Chondrocyte (in vitro differentiated cells): ENCODE measurements around the gene TAF11L3. TPM values are rescaled to one million over a fixed set of nuclear protein-coding genes. Genes with fewer than 3 reads are reported as not detected.
"Not testable (repeated sequence)": the region's sequence is repeated elsewhere in the genome, so short reads cannot be mapped to it uniquely, and the experiment has no call there.

ENCODE experiments used
- DNase-seq: peaks from one replicate; pipeline ENCODE4 v3.0.0; 2021; ENCODE audit warnings: mixed read lengths, low spot score
- H3K27ac Mint-ChIP-seq: one replicate; pipeline ENCODE4 v1.8.0; 2021; ENCODE audit warnings: mild to moderate bottlenecking, moderate library complexity, mixed read lengths; ENCODE audit not compliant: unreplicated experiment
- H3K27me3 Mint-ChIP-seq: 2 replicates; pipeline ENCODE4 v1.8.0; 2021; ENCODE audit warnings: low read depth, mixed read lengths
- H3K36me3 Mint-ChIP-seq: 2 replicates; pipeline ENCODE4 v1.8.0; 2021; ENCODE audit warnings: low read depth, mixed read lengths
- H3K4me1 Mint-ChIP-seq: 2 replicates; pipeline ENCODE4 v1.8.0; 2021; ENCODE audit warnings: low read depth, mild to moderate bottlenecking, mixed read lengths
- H3K4me3 Mint-ChIP-seq: one replicate; pipeline ENCODE4 v1.8.0; 2021; ENCODE audit warnings: mild to moderate bottlenecking, moderate library complexity, mixed read lengths; ENCODE audit not compliant: unreplicated experiment
- H3K9me3 Mint-ChIP-seq: 2 replicates; pipeline ENCODE4 v1.8.0; 2021; ENCODE audit warnings: low read depth, mixed read lengths
- long read RNA-seq: library from polyadenylated mRNA; stranded (forward); transcript quantifications from one replicate; pipeline ENCODE4 v2.0.0, GENCODE V29; 2021
- total RNA-seq: library from RNA; stranded (reverse); gene quantifications from 3 replicates; pipeline ENCODE4 v1.2.1, GENCODE V29; 2021
- TF ChIP-seq, protein P1 (sequence below): fragments of 200-600 bp; sonication (generic); IDR thresholded peaks from 2 replicates; pipeline ENCODE4 v1.5.0; 2021; ENCODE audit warnings: antibody characterized with exemption, mild to moderate bottlenecking, moderate library complexity

TAF11L3 gene
- not detected in 3 replicates for total RNA-seq
- long read RNA-seq, result 0 reads

DNA sequence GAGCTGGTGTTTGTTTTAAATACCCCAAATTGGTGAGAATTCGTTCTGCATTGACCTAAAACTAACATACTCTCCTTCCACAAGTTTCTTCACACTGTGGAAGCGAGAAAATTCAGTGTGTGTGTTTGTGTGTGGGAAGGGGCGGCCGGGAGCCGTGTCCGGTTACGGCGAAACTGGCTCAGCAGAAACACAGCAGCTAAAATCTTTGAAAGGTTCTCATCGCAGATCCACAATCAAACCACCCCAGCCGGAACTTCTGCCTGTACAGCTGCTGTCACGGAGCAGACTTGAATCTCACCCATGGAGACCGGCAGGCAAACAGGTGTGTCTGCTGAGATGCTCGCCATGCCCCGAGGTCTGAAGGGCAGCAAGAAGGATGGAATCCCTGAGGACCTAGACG is at the start of gene TAF11L3:
TSS of gene TAF11L3 (plus strand) at position 301 of the 400 bp plus-strand sequence.
- H3K4me3 Mint-ChIP-seq, DNase-seq, H3K4me1 Mint-ChIP-seq, H3K36me3 Mint-ChIP-seq, H3K27me3 Mint-ChIP-seq, H3K9me3 Mint-ChIP-seq, H3K27ac Mint-ChIP-seq: not testable (repeated sequence)

DNA sequence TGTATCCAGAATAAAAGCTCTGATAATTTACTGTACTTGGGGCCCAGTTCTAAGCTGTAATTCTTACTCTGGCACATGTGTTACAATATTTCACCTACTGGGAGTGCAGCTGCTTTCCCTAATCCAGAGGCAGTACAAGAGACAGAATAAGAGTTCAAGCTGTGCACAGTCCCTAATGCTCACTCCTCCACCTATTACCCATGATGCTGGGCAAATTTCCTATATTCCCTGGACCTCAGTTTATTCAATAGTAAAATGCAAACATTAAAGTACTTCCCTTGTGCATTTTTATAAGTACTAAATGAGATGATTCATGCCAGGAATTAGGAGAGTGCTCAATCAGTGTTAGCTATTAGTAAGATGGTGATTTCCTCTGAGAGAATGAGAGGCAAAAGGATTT is 48.1 kb upstream of the TAF11L3 start:
- DNase-seq, result no peak
- TF ChIP-seq, protein P1, sequence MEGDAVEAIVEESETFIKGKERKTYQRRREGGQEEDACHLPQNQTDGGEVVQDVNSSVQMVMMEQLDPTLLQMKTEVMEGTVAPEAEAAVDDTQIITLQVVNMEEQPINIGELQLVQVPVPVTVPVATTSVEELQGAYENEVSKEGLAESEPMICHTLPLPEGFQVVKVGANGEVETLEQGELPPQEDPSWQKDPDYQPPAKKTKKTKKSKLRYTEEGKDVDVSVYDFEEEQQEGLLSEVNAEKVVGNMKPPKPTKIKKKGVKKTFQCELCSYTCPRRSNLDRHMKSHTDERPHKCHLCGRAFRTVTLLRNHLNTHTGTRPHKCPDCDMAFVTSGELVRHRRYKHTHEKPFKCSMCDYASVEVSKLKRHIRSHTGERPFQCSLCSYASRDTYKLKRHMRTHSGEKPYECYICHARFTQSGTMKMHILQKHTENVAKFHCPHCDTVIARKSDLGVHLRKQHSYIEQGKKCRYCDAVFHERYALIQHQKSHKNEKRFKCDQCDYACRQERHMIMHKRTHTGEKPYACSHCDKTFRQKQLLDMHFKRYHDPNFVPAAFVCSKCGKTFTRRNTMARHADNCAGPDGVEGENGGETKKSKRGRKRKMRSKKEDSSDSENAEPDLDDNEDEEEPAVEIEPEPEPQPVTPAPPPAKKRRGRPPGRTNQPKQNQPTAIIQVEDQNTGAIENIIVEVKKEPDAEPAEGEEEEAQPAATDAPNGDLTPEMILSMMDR, result no peak
- H3K4me3 Mint-ChIP-seq, result no peak overlapping the region
- no peaks in the 10 kb centered on the region for H3K36me3 Mint-ChIP-seq
- H3K27ac Mint-ChIP-seq, result no peak overlapping the region
- no peaks in the 10 kb centered on the region for H3K27me3 Mint-ChIP-seq
- no peaks in the 10 kb centered on the region for H3K4me1 Mint-ChIP-seq
- H3K9me3 Mint-ChIP-seq, result peaks cover 6% of the 10 kb centered on the region

DNA sequence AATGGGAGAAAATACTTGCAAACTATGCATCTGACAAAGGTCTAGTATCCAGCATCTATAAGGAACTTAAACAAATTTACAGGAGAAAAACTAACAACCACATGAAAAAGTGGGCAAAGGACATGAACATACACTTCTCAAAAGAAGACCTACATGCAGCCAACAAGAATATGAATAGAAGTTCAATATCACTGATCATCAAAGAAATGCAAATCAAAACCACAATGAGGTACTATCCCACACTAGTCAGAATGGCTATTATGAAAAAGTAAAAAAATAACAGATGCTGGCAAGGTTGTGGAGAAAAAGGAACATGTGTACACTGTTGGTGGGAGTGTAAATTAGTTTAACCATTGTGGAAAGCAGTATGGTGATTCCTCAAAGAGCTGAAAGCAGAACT is 43.1 kb upstream of the TAF11L3 start:
- not testable (repeated sequence) for H3K9me3 Mint-ChIP-seq, H3K27me3 Mint-ChIP-seq, H3K27ac Mint-ChIP-seq

DNA sequence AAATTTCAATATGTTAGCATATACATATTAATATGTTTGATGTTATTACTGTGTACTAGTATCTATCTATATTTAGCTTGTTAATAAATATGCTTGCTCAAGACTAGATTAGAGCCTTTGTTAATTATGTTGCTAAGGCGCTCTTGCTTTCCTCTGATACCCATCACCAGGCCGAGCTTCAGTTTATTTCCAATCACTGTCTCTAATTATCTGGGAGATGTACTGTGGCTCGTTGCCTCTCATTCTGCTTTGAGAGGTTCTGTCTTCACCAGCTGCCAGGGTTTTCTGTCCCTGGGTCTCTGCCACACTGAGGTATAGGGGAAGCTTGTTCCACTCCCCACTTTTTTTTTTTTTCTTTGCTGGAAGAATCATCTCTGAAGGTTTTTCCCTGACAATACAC is 41.1 kb upstream of the TAF11L3 start:
- H3K36me3 Mint-ChIP-seq, result no peaks in the 10 kb centered on the region
- no peak for DNase-seq
- TF ChIP-seq, protein P1, result no peak

More for the DNA sequence above, 43.1 kb upstream of the TAF11L3 start:
- H3K4me3 Mint-ChIP-seq, DNase-seq, H3K4me1 Mint-ChIP-seq, H3K36me3 Mint-ChIP-seq: not testable (repeated sequence)

DNA sequence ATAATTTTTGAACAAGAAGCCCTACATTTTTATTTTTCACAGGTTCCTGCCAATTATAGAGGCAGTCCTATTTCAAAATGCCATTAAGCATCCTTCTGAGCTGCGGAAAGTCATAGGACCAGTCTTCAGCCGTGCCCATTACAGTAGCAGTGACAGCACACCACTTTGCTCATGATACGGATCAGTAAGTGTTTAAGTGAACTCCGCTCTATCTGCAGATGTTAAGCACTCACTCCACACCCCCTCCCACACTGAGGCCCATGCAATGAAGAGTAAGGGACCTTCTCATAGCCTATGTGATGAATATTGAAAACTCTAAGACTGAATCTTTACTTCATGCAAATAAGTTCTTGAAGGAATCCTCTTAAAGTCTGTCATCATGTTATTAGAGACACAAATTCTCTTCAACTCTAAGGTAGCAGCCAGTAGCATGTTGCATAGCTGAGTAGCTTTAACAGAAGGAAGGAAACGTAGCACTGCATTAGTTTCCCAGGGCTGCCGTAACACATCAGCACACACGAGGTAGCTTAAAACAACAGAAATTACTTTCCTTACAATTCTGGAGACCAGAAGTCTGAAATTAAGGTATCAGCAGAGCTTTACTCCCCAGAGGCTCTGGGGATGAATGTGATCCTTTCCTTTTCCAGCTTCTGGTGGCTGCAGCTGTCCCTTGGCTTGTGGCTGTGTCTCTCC is 40.4 kb upstream of the TAF11L3 start:
- no peaks in the 10 kb centered on the region for H3K27me3 Mint-ChIP-seq

More for the DNA sequence above, 41.1 kb upstream of the TAF11L3 start:
- Mint-ChIP-seq H3K4me1 (no peaks in the 10 kb centered on the region), H3K27me3 (no peaks in the 10 kb centered on the region), H3K27ac (no peak overlapping the region), H3K9me3 (no peaks in the 10 kb centered on the region), H3K4me3 (no peak overlapping the region)

DNA sequence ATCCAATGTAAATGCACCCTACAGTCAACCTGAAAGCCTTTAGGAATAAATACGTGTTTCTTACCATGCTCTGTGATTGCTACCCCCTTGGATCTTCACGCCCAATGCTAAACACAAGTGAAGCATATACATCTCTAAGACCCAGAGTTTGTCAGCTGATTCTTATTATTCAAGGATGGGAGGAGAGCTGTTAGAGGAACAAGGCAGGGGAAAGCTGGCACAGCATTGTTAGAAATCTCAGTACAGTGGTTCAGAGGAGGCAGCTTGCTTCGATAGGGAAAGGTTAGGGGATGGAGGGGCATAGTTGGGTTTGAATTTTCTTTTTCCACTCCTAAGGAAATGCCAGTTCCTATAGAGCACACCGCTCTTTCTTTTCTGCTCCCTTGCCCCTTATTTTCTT is 36.8 kb upstream of the TAF11L3 start:
- Mint-ChIP-seq H3K27ac (no peak overlapping the region), H3K4me1 (no peaks in the 10 kb centered on the region), H3K4me3 (no peak overlapping the region), H3K36me3 (no peaks in the 10 kb centered on the region), H3K27me3 (no peaks in the 10 kb centered on the region), H3K9me3 (no peaks in the 10 kb centered on the region)
- TF ChIP-seq, protein P1, result no peak
- DNase-seq, result no peak

More for the DNA sequence above, 40.4 kb upstream of the TAF11L3 start:
- no peak for DNase-seq
- TF ChIP-seq, protein P1, result no peak
- Mint-ChIP-seq H3K36me3 (no peaks in the 10 kb centered on the region), H3K4me3 (no peak overlapping the region), H3K4me1 (no peaks in the 10 kb centered on the region), H3K9me3 (no peaks in the 10 kb centered on the region), H3K27ac (no peak overlapping the region)
